ENCODE results near the gene MAG.

DNA sequence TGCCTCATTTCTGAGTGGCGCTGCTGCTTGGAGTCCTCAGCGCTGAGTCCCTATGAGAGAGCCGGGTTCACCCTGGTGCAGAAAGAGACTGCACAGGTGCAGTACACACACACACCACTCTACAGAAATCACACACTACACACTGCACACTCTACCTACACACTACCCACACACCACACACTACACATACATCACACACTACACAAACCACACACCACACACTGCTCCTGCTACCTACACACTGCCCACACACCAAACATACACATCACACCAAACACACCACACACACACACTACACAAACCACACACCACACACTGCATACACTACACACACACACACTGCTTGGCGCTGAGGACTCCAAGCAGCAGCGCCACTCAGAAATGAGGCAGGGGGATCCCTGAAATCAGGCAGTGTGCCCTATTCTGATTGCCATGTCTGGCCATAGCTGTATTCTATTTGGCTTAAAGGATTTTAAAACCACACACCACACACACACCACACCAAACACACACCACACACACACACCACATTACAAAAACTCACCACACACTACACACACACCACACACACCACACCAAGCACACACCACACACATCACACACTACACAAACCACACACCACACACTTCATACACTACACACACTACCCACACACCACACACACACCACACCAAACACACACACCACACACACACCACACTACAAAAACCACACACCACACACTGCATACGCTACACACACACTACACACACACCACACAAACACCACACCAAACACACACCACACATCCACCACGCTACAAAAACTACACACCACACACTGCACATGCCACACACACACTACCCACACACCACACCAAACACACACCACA lies 4.9 kb downstream of the MAG start:
- TF ChIP-seq, protein P1, sequence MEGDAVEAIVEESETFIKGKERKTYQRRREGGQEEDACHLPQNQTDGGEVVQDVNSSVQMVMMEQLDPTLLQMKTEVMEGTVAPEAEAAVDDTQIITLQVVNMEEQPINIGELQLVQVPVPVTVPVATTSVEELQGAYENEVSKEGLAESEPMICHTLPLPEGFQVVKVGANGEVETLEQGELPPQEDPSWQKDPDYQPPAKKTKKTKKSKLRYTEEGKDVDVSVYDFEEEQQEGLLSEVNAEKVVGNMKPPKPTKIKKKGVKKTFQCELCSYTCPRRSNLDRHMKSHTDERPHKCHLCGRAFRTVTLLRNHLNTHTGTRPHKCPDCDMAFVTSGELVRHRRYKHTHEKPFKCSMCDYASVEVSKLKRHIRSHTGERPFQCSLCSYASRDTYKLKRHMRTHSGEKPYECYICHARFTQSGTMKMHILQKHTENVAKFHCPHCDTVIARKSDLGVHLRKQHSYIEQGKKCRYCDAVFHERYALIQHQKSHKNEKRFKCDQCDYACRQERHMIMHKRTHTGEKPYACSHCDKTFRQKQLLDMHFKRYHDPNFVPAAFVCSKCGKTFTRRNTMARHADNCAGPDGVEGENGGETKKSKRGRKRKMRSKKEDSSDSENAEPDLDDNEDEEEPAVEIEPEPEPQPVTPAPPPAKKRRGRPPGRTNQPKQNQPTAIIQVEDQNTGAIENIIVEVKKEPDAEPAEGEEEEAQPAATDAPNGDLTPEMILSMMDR (CRISPR knock-in tag; IDR thresholded peaks at IDR 0.05): no peak
- TF ChIP-seq, protein P2, sequence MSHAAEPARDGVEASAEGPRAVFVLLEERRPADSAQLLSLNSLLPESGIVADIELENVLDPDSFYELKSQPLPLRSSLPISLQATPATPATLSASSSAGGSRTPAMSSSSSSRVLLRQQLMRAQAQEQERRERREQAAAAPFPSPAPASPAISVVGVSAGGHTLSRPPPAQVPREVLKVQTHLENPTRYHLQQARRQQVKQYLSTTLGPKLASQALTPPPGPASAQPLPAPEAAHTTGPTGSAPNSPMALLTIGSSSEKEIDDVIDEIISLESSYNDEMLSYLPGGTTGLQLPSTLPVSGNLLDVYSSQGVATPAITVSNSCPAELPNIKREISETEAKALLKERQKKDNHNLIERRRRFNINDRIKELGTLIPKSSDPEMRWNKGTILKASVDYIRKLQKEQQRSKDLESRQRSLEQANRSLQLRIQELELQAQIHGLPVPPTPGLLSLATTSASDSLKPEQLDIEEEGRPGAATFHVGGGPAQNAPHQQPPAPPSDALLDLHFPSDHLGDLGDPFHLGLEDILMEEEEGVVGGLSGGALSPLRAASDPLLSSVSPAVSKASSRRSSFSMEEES (CRISPR knock-in tag; IDR thresholded peaks at IDR 0.05): no peak
- TF ChIP-seq EP300 (IDR thresholded peaks at IDR 0.05; ENCODE audit: low read depth in 2 of 2, low read length in 2 of 2): no peak
- no peak for TF ChIP-seq EP300 (CRISPR knock-in tag; IDR thresholded peaks at IDR 0.05; ENCODE audit: borderline replicate concordance)
- no peak for TF ChIP-seq NR2F2 (IDR thresholded peaks at IDR 0.05; ENCODE audit: borderline replicate concordance, low read depth)
- no peak for TF ChIP-seq GABPB1 (CRISPR knock-in tag; IDR thresholded peaks at IDR 0.05)
- TF ChIP-seq TMF1 (CRISPR knock-in tag; IDR thresholded peaks at IDR 0.05; ENCODE audit: low read depth): no peak
- TF ChIP-seq, protein P3, sequence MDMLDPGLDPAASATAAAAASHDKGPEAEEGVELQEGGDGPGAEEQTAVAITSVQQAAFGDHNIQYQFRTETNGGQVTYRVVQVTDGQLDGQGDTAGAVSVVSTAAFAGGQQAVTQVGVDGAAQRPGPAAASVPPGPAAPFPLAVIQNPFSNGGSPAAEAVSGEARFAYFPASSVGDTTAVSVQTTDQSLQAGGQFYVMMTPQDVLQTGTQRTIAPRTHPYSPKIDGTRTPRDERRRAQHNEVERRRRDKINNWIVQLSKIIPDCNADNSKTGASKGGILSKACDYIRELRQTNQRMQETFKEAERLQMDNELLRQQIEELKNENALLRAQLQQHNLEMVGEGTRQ (IDR thresholded peaks at IDR 0.05; ENCODE audit: low read depth, low read length): no peak
- TF ChIP-seq, protein P3 (CRISPR knock-in tag; IDR thresholded peaks at IDR 0.05; ENCODE audit: borderline replicate concordance): no peak
- TF ChIP-seq HES4 (CRISPR knock-in tag; IDR thresholded peaks at IDR 0.05; ENCODE audit: borderline replicate concordance): no peak
- TF ChIP-seq POGZ (CRISPR knock-in tag; IDR thresholded peaks at IDR 0.05): no peak
- TF ChIP-seq KDM1A (CRISPR knock-in tag; IDR thresholded peaks at IDR 0.05): no peak
- TF ChIP-seq PHF8 (CRISPR knock-in tag; IDR thresholded peaks at IDR 0.05): no peak
- TF ChIP-seq, protein P4, sequence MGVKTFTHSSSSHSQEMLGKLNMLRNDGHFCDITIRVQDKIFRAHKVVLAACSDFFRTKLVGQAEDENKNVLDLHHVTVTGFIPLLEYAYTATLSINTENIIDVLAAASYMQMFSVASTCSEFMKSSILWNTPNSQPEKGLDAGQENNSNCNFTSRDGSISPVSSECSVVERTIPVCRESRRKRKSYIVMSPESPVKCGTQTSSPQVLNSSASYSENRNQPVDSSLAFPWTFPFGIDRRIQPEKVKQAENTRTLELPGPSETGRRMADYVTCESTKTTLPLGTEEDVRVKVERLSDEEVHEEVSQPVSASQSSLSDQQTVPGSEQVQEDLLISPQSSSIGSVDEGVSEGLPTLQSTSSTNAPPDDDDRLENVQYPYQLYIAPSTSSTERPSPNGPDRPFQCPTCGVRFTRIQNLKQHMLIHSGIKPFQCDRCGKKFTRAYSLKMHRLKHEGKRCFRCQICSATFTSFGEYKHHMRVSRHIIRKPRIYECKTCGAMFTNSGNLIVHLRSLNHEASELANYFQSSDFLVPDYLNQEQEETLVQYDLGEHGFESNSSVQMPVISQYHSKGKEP (CRISPR knock-in tag; IDR thresholded peaks at IDR 0.05): no peak
- no peak for TF ChIP-seq ZNF317 (CRISPR knock-in tag; IDR thresholded peaks at IDR 0.05)
